ENCODE results near the gene IL11RA.
A peak's percentile ranks its signal among the peaks of the same experiment; 100 is the strongest.

The IL11RA gene

GRCh38 chr9:34652602-34653000, 616 bp downstream of the IL11RA start:
- DNase-seq (ENCODE audit: low read depth in 2 of 3, low spot score in 1 of 3) = no peak

GRCh38 chr9:34653151-34654072, 1.4 kb downstream of the IL11RA start:
- DNase-seq (ENCODE audit: low read depth in 2 of 3, low spot score in 1 of 3) = no peak

DNA sequence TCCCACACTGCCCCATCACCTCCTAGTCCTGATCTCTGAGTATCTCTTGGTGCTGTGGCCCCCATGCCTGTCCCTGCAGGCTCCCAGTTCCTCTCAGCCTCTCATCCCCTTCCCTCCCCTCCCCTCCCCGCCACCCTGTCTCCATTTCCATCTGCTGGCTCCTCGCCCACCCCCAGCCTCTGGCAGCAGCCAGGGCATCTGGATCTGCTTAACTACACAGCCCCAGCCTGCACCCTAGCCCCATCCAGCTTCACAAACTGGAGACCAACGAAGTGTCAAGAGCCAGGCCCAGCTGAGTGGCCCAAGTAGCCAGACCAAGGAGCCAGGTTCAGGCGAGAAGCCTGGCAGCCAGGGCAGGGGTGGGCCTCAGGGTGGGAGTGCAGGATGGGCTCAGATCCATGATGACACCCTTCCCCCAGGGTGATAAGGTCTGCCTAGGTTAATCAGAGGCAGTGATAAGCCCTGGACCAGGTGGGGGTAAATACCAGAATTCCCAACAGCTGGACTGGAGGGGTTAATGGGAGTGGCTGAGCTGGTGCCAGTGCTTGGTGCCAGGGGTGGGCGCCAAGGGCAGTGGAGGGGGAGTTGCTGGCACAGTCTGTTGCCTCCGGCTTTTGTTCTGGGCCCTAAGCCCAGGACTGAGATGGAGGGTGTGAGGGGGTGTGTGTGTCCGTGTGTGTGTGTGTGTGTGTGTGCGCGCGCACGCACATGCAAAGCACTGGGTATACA, 2.5 kb downstream of the IL11RA start:
- no peak for DNase-seq (ENCODE audit: low read depth in 2 of 3, low spot score in 1 of 3)

DNA sequence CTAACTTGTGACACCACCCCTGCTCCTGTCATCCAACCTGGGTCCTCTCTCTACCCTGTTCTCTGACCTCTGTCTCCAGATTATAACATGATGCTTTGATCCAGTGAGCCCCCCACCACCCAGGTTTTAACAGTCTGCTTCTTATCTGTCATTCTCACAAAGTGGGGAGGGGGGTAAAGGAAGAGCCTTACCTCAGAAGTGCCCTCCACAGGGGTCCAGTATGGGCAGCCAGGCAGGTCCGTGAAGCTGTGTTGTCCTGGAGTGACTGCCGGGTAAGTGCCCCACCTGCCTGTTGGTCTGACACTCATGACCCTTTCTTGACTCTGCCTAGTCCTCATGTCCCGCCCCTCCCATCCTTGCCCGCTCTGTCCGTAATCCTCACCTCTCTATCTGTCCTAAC, 3.4 kb downstream of the IL11RA start:
- no peak for DNase-seq (ENCODE audit: low read depth in 2 of 3, low spot score in 1 of 3)

DNA sequence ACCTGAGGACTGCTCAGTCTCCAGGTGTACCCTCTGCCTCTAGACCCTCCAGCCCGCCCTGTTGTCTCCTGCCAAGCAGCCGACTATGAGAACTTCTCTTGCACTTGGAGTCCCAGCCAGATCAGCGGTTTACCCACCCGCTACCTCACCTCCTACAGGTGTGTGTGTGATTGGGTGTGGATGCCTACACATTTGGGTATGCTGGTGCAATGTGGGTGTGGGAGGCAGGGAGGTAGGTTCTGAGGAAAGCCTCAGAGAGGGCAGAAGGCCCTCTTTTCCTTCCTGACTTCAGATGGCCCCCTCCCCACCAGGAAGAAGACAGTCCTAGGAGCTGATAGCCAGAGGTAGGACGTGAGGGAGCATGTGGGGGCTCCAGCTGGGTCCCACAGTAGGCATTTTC, 5.0 kb downstream of the IL11RA start:
- DNase-seq (ENCODE audit: low read depth in 2 of 3, low spot score in 1 of 3) = no peak

DNA sequence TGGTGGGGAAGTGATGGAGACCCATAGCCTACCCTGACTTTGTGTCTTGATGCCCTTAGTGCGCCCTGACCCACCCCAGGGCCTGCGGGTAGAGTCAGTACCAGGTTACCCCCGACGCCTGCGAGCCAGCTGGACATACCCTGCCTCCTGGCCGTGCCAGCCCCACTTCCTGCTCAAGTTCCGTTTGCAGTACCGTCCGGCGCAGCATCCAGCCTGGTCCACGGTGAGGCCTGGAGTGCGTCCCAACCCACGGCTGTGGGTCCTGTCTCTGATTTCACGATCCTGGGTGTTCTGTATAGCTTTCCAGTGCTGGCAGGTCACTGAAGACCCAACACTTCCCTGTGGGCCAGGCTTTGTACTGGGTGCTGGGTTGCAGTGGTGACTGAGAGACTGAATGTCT, 6.5 kb downstream of the IL11RA start:
- DNase-seq (ENCODE audit: low read depth in 2 of 3, low spot score in 1 of 3) = no peak

DNA sequence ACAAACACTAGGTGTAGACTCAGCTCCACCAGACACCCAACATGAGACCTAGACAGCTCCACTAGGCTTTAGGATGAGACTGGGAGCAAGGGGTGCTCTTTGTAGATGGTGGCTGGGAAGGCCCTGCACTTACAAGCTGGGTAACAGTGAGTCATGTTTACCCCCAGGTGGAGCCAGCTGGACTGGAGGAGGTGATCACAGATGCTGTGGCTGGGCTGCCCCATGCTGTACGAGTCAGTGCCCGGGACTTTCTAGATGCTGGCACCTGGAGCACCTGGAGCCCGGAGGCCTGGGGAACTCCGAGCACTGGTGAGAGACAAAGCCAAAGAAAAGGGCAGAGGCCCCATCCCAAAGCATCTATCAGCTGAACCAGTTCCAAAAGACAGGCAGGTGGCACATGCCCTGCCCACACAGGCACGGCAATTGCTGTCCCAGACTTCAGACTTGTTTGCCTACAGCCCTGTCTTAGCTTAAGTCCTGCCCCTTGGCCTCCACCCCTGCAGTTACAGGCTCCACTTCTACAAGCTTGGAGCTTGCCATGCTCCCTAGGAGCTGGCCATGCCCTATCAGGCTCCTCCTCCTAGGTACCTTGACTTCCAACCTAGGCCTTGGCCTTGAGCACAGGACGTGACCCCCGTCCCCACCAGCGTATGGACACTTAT, 7.7 kb downstream of the IL11RA start:
- no peak for DNase-seq (ENCODE audit: low read depth in 2 of 3, low spot score in 1 of 3)

GRCh38 chr9:34662526-34663302, 10.7 kb downstream of the IL11RA start, which contains the start of gene CCL27:
Gene CCL27, minus strand, starts transcription at chr9:34662657. Its CDS starts 24 bp downstream, at chr9:34662633.
- no peak for DNase-seq (ENCODE audit: low read depth in 2 of 3, low spot score in 1 of 3)

- DNase-seq (ENCODE audit: low read depth in 2 of 3, low spot score in 1 of 3) = no peak
These were observed 11.3 kb downstream of the IL11RA start for GRCh38 chr9:34663303-34663605.

DNA sequence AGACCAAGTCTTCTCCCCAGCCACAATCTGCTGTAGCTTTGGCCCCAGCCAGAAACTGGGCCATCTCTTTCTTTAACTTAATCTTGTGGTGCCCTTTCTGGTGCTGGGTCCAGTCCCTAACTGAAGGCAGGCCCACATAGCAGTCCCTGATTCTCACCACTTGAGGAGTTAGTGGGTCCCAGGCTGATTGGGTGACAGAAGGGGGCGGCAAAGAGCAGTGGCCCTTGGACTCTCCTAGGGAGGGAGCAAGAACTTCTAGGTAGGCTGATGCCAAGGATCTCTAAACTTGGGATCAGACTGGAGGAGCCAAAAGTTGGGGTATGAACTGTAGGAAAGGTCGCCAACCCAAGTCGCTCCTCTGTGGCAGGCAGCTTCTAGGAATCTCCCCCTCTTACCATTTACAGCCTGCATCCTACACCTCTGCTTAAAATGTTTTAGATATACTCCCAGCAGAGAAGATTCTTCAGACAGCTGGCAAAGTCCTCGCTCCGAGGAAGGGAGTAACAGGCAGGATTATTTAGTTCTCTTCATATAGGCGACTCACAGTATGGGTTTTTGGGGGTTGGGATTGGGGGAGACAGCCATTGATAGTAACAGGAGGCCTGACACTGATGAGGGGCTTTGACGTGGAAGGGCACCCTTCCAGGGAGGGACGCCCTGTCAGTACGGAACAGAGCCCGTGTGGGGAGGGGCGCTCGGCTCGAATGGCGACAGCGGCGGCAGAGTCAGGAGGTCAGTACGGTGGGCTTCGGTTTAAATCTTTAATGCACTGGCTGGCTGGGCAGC, 12.5 kb downstream of the IL11RA start:
- peak; percentile 49 to 69 (median 61) for DNase-seq (ENCODE audit: low read depth in 2 of 3, low spot score in 1 of 3)

DNA sequence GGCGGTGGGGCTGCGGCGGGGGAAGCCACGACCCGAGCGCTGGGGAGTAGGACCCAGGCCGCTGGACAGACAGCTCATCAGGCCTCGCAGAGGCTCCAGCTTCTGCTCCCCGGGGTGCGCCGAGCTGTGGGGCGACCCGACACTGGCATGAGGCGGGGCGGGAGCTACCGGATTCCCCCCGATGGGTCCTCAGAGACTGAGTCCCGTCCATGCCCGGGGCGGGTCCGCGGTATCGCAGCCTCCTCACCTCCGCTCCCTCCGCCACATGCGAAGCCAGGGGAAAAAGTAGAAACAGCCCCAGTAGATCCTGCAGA, 13.0 kb downstream of the IL11RA start:
- DNase-seq (ENCODE audit: low read depth in 2 of 3, low spot score in 1 of 3) = no peak

- peak; percentile 71 to 76 (median 76) for DNase-seq (ENCODE audit: low read depth in 2 of 3, low spot score in 1 of 3)
These were observed 13.6 kb downstream of the IL11RA start for GRCh38 chr9:34665381-34666250.

DNA sequence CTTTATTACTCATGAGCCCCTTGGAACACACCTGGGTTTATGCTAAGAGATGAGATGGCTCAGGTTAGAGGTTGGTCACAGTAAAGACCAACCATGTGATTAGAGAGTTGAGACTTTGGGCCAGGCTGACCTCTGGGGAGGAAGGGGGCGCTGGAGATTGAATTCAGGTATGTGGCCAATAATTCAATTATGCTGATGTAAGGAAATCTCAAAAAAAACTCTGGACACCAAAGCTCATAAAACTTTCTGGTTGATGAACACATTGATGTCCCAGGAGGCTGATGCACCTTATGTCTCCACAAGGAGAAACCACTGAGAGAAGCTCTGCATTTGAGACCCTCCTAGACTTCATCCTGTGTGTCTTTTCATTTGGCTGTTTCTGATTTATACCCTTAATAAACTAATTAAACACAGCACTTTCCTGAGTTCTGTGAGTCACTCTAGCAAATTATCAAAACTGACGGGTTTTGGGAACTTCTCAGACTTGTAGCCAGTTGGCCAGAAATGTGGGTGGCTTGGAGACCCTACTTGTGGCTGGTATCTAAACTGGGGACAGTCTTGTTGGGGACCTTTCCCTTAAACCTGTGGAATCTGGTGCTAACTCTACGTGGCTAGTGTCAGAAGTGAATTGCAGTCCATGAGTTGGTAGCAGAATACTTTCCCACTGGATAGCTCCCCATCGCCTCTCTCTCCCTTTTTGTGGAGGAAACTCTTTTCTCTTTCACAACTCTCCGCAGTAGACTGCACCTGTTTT, 18.0 kb downstream of the IL11RA start:
- DNase-seq (ENCODE audit: low read depth in 2 of 3, low spot score in 1 of 3) = no peak

- DNase-seq (ENCODE audit: low read depth in 2 of 3, low spot score in 1 of 3) = no peak
These were observed 19.3 kb downstream of the IL11RA start for GRCh38 chr9:34671307-34671706.

DNA sequence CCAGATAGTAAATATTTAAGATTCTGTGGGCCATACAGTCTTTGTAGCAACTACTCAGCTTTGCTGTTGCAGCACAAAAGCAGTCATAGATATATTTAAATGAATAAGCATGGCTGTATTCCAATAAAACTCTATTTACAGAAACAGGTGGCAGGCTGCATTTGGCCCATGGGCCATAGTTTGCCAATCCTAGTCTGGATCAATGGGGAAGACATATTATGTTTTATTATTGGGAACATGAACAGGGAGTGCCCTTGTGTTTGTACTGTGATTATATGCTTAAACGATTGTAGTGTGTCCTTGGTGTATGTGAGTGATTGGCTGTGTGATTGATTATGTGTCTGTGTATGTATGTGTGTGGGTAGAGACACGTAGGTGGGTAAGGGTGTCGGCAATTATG, 22.5 kb downstream of the IL11RA start:
- no peak for DNase-seq (ENCODE audit: low read depth in 2 of 3, low spot score in 1 of 3)

DNA sequence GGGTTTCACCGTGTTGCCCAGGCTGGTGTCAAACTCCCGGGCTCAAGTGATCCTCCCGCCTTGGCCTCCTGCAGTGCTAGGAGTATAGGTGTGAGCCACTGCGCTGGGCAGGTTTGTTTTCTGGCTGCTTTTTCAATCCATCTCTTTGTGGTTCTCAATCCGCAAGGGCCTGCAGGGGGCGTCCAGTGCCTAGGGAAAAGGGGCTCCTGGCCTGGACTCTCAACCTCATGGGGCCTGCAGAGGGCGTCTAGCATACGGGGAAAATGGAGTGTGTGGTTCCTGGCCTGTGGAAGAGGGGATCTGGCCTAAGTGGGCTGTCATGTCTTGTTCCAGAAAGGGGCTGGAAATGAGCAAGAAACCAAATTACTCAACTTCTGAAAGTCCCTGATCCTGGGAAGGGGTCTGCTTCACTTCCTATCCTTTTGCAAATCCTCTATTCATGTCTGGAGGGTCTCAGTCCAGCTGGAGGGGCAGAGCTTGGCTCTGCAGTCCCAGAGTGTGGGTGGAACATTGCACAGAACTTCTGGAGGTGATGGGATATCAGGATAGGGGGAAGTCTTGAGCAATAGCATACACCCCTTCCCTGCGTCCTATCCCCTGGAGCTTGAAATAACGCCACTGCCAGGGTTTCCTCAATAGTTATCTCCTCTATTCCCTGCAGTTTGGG, 23.2 kb downstream of the IL11RA start:
- DNase-seq (ENCODE audit: low read depth in 2 of 3, low spot score in 1 of 3) = peak; percentile 44 to 51 (median 49)

DNA sequence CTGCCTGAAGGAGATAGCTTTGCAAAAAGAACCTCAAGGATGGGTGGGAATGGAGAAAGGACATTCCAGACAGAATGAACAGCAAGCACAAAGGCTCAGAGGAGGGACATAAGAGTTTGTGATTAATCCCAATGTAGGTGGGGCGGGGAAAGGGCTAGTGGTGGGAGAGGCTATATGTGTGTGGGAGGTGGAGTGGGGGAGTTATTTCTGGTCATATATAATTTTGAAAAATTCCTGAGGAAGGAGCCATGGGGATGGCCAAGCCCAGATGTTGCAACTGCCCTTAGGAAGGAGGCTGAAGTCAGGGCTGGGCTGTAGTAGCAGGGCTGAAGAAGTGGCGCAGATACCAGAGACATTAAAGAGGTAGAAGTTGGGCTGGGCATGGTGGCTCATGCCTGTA, 23.9 kb downstream of the IL11RA start:
- no peak for DNase-seq (ENCODE audit: low read depth in 2 of 3, low spot score in 1 of 3)

DNA sequence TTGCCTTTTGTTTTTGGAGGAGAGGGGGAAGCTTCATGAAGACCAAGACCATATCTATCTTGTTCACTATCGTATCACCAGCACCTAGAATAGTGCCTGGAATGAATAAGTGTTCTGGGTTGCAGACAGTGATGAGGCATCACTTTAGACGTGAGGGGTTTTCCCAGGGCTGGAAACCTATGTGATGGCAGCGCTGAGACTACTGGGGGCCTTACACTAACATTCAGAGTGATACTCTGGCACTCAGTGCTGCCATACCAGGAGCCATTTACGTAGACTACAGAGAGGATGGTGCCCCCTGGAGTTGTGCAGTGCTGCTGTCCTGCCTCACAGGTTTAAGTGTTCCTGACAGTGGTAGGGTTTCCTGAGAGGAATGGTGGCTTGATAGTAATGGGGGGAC, 32.2 kb downstream of the IL11RA start:
- DNase-seq (ENCODE audit: low read depth in 2 of 3, low spot score in 1 of 3) = peak in 2 of 3 donors; percentile 17 to 25
